PC-9 (cell line): ENCODE measurements around the gene PHAF1.

Experiments used
- EZH2 ChIP-seq: fragments of 200-600 bp; sonication (generic); IDR thresholded peaks from 2 replicates; pipeline ENCODE4 v1.8.0; 2017; ENCODE audit warnings: antibody characterized with exemption, low read depth
- TF ChIP-seq, protein P1 (sequence below): fragments of 200-600 bp; sonication (generic); conservative IDR thresholded peaks from 2 replicates; pipeline ENCODE4 v1.6.1; 2017; ENCODE audit warnings: mixed run types, antibody characterized with exemption, mild to moderate bottlenecking, moderate library complexity

GRCh38 chr16:67164599-67165061, 54.9 kb downstream of the PHAF1 start, which contains the start of gene HSF4:
- TF ChIP-seq EZH2, result no peak
- TF ChIP-seq, protein P1, sequence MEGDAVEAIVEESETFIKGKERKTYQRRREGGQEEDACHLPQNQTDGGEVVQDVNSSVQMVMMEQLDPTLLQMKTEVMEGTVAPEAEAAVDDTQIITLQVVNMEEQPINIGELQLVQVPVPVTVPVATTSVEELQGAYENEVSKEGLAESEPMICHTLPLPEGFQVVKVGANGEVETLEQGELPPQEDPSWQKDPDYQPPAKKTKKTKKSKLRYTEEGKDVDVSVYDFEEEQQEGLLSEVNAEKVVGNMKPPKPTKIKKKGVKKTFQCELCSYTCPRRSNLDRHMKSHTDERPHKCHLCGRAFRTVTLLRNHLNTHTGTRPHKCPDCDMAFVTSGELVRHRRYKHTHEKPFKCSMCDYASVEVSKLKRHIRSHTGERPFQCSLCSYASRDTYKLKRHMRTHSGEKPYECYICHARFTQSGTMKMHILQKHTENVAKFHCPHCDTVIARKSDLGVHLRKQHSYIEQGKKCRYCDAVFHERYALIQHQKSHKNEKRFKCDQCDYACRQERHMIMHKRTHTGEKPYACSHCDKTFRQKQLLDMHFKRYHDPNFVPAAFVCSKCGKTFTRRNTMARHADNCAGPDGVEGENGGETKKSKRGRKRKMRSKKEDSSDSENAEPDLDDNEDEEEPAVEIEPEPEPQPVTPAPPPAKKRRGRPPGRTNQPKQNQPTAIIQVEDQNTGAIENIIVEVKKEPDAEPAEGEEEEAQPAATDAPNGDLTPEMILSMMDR, result no peak
